Left lung (tissue), 10 donors: ENCODE measurements around the gene ANKS6. TPM values are rescaled to one million over a fixed set of nuclear protein-coding genes. Genes with fewer than 3 reads are reported as not detected.

Experiments used
- ATAC-seq: fragments of 200-7000 bp; cut with Tn5 transposase; one replicate; pipeline ENCODE4 v1.9.1; 2020; ENCODE audit warnings: moderate library complexity
- DNase-seq, 4 donors: peaks; one replicate each; pipeline ENCODE4 v3.0.0-alpha.2; 2013 to 2020
- H3K27ac ChIP-seq, 2 donors: fragments of 200-600 bp; sonication (generic) in 1 of 2; one replicate each; pipeline versions ENCODE4 v1.5.0 to v1.8.0; 2020 to 2021
- H3K27me3 ChIP-seq, 2 donors: fragments of 200-600 bp; sonication (generic) in 1 of 2; one replicate each; pipeline versions ENCODE4 v1.5.0 to v1.8.0; 2020 to 2021
- H3K36me3 ChIP-seq, 2 donors: fragments of 200-600 bp; sonication (generic) in 1 of 2; one replicate each; pipeline versions ENCODE4 v1.5.0 to v1.8.0; 2020 to 2021
- H3K4me1 ChIP-seq, 2 donors: fragments of 200-600 bp; one replicate each; pipeline ENCODE4 v1.8.0; 2021
- H3K4me3 ChIP-seq, 2 donors: fragments of 200-600 bp; sonication (generic) in 1 of 2; one replicate each; pipeline versions ENCODE4 v1.5.0 to v1.8.0; 2020 to 2021; ENCODE audit warnings: mild to moderate bottlenecking in 1 of 2
- H3K9me3 ChIP-seq, 2 donors: fragments of 200-600 bp; sonication (generic) in 1 of 2; one replicate each; pipeline versions ENCODE4 v1.5.0 to v1.8.0; 2020 to 2021
- CTCF ChIP-seq, 2 donors: fragments of 200-600 bp; sonication (generic) in 1 of 2; IDR thresholded peaks; one replicate each; pipeline versions ENCODE4 v1.5.0 to v1.8.0; 2021; ENCODE audit warnings: antibody characterized with exemption in 2 of 2
- intact Hi-C, 2 donors: fragments of 100-400 bp; cut with DNase I; formaldehyde crosslinking; loops; one replicate each; pipeline versions ENCODE4 v1.11.2 to v1.14.2; 2022
- polyA plus RNA-seq, 6 donors: library from polyadenylated mRNA; unstranded; fragments of 120-200 nt; gene quantifications; one replicate each; pipeline ENCODE4 v1.2.1, GENCODE V29; 2013; ENCODE audit not compliant: insufficient read length in 6 of 6
- total RNA-seq, 2 donors: library from RNA; stranded (reverse); fragmentation: NEBNext Ultra II Directional; extraction: Animal tissue kit (Norgen Biotek cat#: 25700); gene quantifications; one replicate each; pipeline ENCODE4 v1.2.1, GENCODE V29; 2021
- donor health status: DM: no; HTN: yes; CAD: no.
- donor health status: DM: no; HTN: no; CAD: no.

Gene ANKS6
- total and polyA plus RNA-seq, 8 donors: 21.7 to 31.6 (median 25.0) TPM

- TF ChIP-seq CTCF (IDR thresholded peaks at IDR 0.05): no peak
- Histone ChIP-seq H3K36me3 (peaks cover 0 to 30% of the 10 kb centered on the region in 2 donors), H3K4me1 (peaks cover 0 to 11% of the 10 kb centered on the region in 2 donors), H3K27ac (no peak overlapping the region), H3K27me3 (no peaks in the 10 kb centered on the region), H3K9me3 (no peaks in the 10 kb centered on the region), H3K4me3 (no peak overlapping the region)
- DNase-seq: no peak
- intact Hi-C loops: no loop called here
- ATAC-seq: no peak
Observed at GRCh38 chr9:98783518-98784226, 12.7 kb downstream of the ANKS6 start.

- intact Hi-C loops: no loop called here
- peak; percentile 86 for ATAC-seq
- DNase-seq: peak in 1 of 4 donors; percentile 81
Observed at GRCh38 chr9:98781588-98782383, 14.6 kb downstream of the ANKS6 start.

GRCh38 chr9:98780059-98780749 is 16.2 kb downstream of the ANKS6 start:
- H3K4me1 ChIP-seq: peaks cover 0 to 11% of the 10 kb centered on the region in 2 donors
- H3K4me3 ChIP-seq: no peak overlapping the region
- ATAC-seq: no peak
- intact Hi-C loops: no loop called here
- H3K27me3 ChIP-seq: no peaks in the 10 kb centered on the region
- peaks cover 0 to 25% of the 10 kb centered on the region in 2 donors for H3K36me3 ChIP-seq
- TF ChIP-seq CTCF (IDR thresholded peaks at IDR 0.05): no peak
- H3K9me3 ChIP-seq: no peaks in the 10 kb centered on the region
- DNase-seq: no peak
- H3K27ac ChIP-seq: no peak overlapping the region

More at GRCh38 chr9:98781588-98782383, 14.6 kb downstream of the ANKS6 start:
- H3K9me3 ChIP-seq: no peaks in the 10 kb centered on the region
- peaks cover 0 to 25% of the 10 kb centered on the region in 2 donors for H3K36me3 ChIP-seq
- no peak overlapping the region for H3K4me3 ChIP-seq
- H3K27me3 ChIP-seq: no peaks in the 10 kb centered on the region
- peaks cover 0 to 11% of the 10 kb centered on the region in 2 donors for H3K4me1 ChIP-seq
- no peak for TF ChIP-seq CTCF (IDR thresholded peaks at IDR 0.05)
- H3K27ac ChIP-seq: peak overlapping the region; percentile 61 to 70

GRCh38 chr9:98778711-98779530 is 17.4 kb downstream of the ANKS6 start:
- Histone ChIP-seq H3K9me3 (no peaks in the 10 kb centered on the region), H3K4me3 (no peak overlapping the region), H3K27me3 (no peaks in the 10 kb centered on the region), H3K27ac (peak overlapping the region in 1 of 2 donors; percentile 33), H3K4me1 (peaks cover 0 to 11% of the 10 kb centered on the region in 2 donors), H3K36me3 (peaks cover 0 to 22% of the 10 kb centered on the region in 2 donors)
- TF ChIP-seq CTCF (IDR thresholded peaks at IDR 0.05): no peak
- DNase-seq (peak in 1 of 4 donors; percentile 55), ATAC-seq (peak; percentile 71)
- intact Hi-C loops: loop anchor here in 1 of 2 donors (10.0 kb wide), 1 partner anchor 464 kb away; no protein-coding TSS in a partner anchor
